Ishikawa (cell line): ENCODE data around the gene LRFN4.

Experiments
- CREB1 ChIP-seq: IDR thresholded peaks from 2 replicates; pipeline ENCODE4 v1.6.1; 2012; ENCODE audit warnings: low read depth
- EP300 ChIP-seq: IDR thresholded peaks from 2 replicates; pipeline ENCODE4 v1.6.1; 2012; ENCODE audit warnings: borderline replicate concordance
- FOXM1 ChIP-seq: IDR thresholded peaks from 2 replicates; pipeline ENCODE4 v1.6.1; 2012; ENCODE audit warnings: low read depth, borderline replicate concordance
- MAX ChIP-seq: IDR thresholded peaks from 2 replicates; pipeline ENCODE4 v1.6.1; 2012
- RAD21 ChIP-seq: IDR thresholded peaks from 2 replicates; pipeline ENCODE4 v1.6.1; 2012; ENCODE audit warnings: low read depth
- REST ChIP-seq: IDR thresholded peaks from 2 replicates; pipeline ENCODE4 v1.6.1; 2012; ENCODE audit warnings: low read depth, mild to moderate bottlenecking
- TEAD4 ChIP-seq: IDR thresholded peaks from 2 replicates; pipeline ENCODE4 v1.6.1; 2012
- YY1 ChIP-seq: IDR thresholded peaks from 2 replicates; pipeline ENCODE4 v1.6.1; 2012; ENCODE audit warnings: low read depth

GRCh38 chr11:66820381-66820780, 36.5 kb upstream of the LRFN4 start:
- no peak for TF ChIP-seq REST
- no peak for TF ChIP-seq EP300
- TF ChIP-seq RAD21, result no peak
- no peak for TF ChIP-seq TEAD4
- no peak for TF ChIP-seq MAX
- no peak for TF ChIP-seq YY1
- TF ChIP-seq CREB1, result no peak
- TF ChIP-seq FOXM1, result no peak
